ENCODE results near the gene HNRNPD. TPM values are rescaled to one million over a fixed set of nuclear protein-coding genes. Genes with fewer than 3 reads are reported as not detected.
"Not testable (repeated sequence)": the region's sequence is repeated elsewhere in the genome, so short reads cannot be mapped to it uniquely, and the experiment has no call there.

HNRNPD gene
- total RNA-seq, 1 donor, result 86.4 TPM

DNA sequence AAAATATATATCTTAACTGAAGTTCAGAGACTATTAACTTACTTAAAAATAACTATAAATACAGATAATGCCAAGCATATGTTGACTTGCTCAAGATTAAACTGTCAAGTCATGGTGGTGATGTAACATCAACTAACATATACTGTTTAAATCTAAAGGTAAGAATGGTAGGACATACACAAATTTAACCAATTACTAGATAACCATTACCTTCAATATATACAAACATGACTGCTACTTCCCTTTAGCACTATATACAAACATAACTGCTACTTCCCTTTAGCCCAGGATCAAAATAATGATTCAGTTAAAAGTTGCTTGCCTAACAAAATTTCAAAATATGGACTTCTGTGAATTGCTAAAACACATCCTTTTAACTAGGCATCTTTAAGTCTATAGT lies 14.9 kb downstream of the HNRNPD start:
- Histone ChIP-seq H3K9me3 (ENCODE audit: low read depth, low read length) (no peaks in the 10 kb centered on the region), H3K4me1 (ENCODE audit: insufficient read depth, low read length) (peaks cover 51% of the 10 kb centered on the region), H3K27me3 (ENCODE audit: insufficient read depth, low read length) (no peaks in the 10 kb centered on the region), H3K4me3 (ENCODE audit: low read length) (no peak overlapping the region)

DNA sequence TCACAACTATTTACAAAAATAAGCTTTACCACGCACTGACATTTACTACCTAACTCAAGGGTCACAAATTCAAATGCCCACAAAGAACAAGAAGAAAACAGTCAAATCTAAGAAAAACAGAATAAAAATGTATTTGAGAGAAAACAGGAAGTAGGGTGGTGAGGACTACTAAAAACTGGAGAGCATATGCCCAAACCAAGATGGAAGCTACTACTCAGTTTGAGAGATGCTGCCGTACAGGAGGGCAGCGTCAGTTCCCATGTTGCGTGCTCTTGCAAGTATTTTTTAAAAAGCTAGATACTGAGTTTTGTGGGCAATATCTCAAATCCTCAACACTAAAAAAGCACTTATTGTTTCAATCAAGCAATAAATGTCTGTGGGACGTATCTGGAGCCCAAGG lies 16.2 kb downstream of the HNRNPD start:
- Histone ChIP-seq H3K27me3 (ENCODE audit: insufficient read depth, low read length) (no peaks in the 10 kb centered on the region), H3K4me1 (ENCODE audit: insufficient read depth, low read length) (peaks cover 40% of the 10 kb centered on the region), H3K4me3 (ENCODE audit: low read length) (no peak overlapping the region), H3K9me3 (ENCODE audit: low read depth, low read length) (no peaks in the 10 kb centered on the region)

DNA sequence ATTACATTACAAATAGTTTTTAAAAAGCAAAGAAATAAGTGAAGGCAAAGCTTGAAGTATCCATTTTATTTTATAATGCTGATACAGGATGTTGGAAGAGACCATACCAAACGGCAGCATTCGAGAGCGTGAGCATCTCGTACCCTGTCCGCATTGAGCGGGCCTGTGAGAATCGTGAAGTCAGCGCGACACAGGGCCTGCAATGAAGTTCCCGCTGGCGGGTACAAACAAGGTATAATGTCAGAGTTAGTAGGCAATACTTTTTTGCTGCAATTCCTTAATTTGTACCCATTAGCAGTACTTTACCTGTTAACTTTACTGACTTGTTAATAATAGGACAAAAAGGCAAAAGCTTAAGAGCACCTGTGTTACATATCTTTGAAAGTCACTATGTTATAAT lies 19.0 kb downstream of the HNRNPD start:
- Histone ChIP-seq H3K9me3 (ENCODE audit: low read depth, low read length) (no peaks in the 10 kb centered on the region), H3K4me1 (ENCODE audit: insufficient read depth, low read length) (peaks cover 19% of the 10 kb centered on the region), H3K4me3 (ENCODE audit: low read length) (no peak overlapping the region), H3K27me3 (ENCODE audit: insufficient read depth, low read length) (no peaks in the 10 kb centered on the region)

DNA sequence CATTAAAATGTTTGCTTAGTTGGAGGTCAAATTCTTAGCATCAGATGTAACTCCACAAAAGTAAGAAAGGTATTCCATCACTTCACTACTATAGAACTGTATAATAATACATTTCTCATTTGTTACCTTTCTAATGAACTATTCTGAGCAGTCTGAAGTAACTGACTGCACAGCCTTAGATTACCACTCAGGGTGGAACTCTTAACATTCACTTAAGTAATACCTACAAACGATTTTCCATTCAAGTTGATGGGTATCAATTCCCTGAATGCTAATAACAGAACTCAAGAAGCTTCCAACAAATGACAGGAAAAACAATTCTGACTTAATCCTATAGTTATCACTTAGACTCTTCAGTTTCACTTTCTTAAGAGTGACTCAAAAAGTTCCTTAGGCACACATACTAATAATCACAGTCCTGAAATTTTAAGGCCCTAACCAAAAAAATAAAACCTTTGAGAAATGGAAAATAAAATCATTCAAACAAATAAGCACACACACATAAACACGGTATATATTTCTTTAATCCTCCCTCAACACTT lies 20.9 kb downstream of the HNRNPD start:
- Histone ChIP-seq H3K9me3 (ENCODE audit: low read depth, low read length) (no peaks in the 10 kb centered on the region), H3K27me3 (ENCODE audit: insufficient read depth, low read length) (no peaks in the 10 kb centered on the region), H3K4me1 (ENCODE audit: insufficient read depth, low read length) (peaks cover 4% of the 10 kb centered on the region), H3K4me3 (ENCODE audit: low read length) (no peak overlapping the region)

DNA sequence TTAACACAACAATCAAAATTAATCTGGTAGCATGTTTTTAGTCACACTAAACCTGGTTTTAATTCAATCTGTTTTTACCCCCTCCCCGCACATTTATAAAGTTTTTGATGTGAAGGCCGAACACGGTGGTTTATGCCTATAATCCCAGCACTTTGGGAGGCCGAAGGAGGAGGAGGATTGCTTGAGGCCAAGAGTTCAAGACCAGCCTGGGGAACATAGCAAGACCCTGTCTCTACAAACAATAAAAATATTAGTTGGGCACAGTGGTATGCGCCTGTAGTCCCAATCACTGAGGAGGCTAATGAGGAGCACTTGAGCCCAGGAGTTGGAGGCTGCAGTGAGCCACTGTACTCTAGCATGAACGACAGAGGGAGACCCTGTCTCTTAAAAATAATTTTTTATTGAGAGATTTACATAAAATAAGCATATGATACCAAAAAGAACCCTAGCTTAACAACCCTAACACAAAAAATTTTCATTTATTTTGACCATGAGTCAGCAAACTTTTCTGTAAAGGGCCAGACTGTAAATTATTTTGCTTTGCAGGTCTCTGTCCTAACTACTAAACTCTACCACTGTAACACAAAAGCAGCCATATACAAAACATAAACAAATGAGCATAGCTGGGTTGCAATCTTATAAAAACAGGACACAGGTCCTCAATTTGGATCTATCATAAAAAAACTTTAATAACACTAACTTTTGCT lies 21.5 kb downstream of the HNRNPD start:
- Histone ChIP-seq H3K9me3 (ENCODE audit: low read depth, low read length) (no peaks in the 10 kb centered on the region), H3K4me1 (ENCODE audit: insufficient read depth, low read length) (no peaks in the 10 kb centered on the region), H3K27me3 (ENCODE audit: insufficient read depth, low read length) (no peaks in the 10 kb centered on the region), H3K4me3 (ENCODE audit: low read length) (no peak overlapping the region)

DNA sequence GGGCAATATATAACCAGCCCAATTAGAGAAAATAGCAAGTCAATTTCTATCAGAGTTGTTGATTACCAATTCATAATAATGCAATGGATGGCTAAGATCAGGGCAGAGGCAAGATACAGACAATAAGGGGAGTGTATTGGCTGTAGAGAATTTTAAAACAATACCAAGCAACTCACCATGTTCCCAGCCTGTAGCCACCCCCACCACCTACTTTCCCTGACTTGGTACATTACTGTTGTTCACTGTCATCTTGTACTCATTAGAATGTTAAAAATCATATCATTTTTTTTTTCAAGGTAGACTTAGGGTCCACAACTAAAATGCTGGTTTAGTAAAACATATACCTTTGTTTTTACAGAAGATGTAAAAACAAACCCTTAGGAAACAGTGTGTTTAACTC lies 27.7 kb downstream of the HNRNPD start:
- H3K9me3 ChIP-seq (ENCODE audit: low read depth, low read length), result no peaks in the 10 kb centered on the region
- no peaks in the 10 kb centered on the region for H3K4me1 ChIP-seq (ENCODE audit: insufficient read depth, low read length)
- no peaks in the 10 kb centered on the region for H3K27me3 ChIP-seq (ENCODE audit: insufficient read depth, low read length)
- no peak overlapping the region for H3K4me3 ChIP-seq (ENCODE audit: low read length)

DNA sequence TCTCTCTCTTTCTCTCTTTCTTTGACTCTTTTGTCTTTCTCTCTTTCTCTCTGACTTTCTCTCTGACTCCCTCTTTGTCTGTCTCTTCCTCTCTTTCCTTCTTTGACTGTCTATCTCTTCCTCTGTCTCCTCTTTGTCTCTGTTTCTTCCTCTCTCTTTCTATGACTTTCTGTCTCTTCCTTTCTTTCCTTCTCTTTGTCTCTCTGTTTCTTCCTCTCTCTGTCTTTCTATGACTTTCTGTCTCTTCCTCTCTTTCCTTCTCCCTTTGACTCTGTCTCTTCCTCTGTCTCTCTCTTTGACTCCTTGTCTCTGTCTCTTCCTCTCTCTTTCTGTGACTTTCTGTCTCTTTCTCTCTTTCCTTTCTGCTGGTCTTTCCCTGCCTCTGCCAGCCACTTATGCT lies 38.7 kb downstream of the HNRNPD start:
- no peaks in the 10 kb centered on the region for H3K9me3 ChIP-seq (ENCODE audit: low read depth, low read length)
- H3K4me1 ChIP-seq (ENCODE audit: insufficient read depth, low read length), result no peaks in the 10 kb centered on the region
- H3K4me3 ChIP-seq (ENCODE audit: low read length), result no peak overlapping the region
- H3K27me3 ChIP-seq (ENCODE audit: insufficient read depth, low read length), result no peaks in the 10 kb centered on the region

DNA sequence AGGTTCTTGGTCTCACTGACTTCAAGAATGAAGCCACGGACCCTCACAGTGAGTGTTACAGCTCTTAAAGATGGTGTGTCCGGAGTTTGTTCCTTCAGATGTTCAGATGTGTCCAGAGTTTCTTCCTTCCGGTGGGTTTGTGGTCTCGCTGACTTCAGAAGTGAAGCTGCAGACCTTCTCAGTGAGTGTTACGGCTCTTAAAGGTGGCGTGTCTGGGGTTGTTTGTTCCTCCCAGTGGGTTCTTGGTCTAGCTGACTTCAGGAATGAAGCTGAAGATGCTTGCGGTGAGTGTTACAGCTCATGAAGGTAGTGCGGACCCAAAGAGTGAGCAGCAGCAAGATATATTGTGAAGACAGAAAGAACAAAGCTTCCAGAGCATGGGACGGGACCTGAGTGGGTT lies 40.1 kb downstream of the HNRNPD start:
- H3K4me1 ChIP-seq (ENCODE audit: insufficient read depth, low read length); H3K9me3 ChIP-seq (ENCODE audit: low read depth, low read length); H3K4me3 ChIP-seq (ENCODE audit: low read length); H3K27me3 ChIP-seq (ENCODE audit: insufficient read depth, low read length): not testable (repeated sequence)

DNA sequence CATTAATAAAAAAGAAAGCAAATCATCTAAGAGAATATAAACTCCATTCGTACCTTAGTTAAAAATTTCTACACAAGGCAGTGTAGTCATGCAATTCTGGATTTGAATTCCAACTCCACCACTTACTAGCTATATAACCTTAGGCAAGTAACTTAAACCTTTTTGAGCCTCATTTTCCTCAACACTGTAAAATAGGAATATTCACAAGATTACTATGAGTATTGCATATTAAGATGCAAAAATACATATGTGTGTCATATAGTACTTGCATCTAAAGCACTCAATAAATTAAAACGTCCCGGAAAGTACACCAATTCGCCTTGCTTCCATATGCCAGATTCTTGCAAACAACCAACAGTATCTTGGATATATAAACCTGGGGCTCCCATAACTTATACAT lies 42.0 kb downstream of the HNRNPD start:
- H3K4me1 ChIP-seq (ENCODE audit: insufficient read depth, low read length), result no peaks in the 10 kb centered on the region
- H3K4me3 ChIP-seq (ENCODE audit: low read length), result no peak overlapping the region
- H3K9me3 ChIP-seq (ENCODE audit: low read depth, low read length), result no peaks in the 10 kb centered on the region
- H3K27me3 ChIP-seq (ENCODE audit: insufficient read depth, low read length), result no peaks in the 10 kb centered on the region

DNA sequence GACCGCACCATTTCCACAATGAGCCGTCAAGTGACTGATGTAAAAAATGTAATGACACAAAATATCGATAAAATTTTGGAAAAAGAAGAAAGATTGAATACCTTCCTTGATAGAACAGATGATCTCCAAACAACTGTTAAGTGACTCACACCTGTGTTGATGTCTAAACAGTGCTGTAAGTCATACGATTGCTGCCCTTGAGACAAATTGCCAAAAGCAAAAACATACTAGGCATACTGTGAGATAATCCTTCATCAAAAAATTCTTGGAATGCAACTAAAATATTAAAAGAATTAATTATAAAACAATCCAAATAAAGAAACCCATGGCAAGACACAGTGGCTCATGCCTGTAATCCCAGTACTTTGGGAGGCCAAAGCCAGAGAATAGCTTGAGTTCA lies 53.4 kb downstream of the HNRNPD start:
- Histone ChIP-seq H3K27me3 (ENCODE audit: insufficient read depth, low read length) (no peaks in the 10 kb centered on the region), H3K4me3 (ENCODE audit: low read length) (no peak overlapping the region), H3K4me1 (ENCODE audit: insufficient read depth, low read length) (peaks cover 3% of the 10 kb centered on the region), H3K9me3 (ENCODE audit: low read depth, low read length) (no peaks in the 10 kb centered on the region)

DNA sequence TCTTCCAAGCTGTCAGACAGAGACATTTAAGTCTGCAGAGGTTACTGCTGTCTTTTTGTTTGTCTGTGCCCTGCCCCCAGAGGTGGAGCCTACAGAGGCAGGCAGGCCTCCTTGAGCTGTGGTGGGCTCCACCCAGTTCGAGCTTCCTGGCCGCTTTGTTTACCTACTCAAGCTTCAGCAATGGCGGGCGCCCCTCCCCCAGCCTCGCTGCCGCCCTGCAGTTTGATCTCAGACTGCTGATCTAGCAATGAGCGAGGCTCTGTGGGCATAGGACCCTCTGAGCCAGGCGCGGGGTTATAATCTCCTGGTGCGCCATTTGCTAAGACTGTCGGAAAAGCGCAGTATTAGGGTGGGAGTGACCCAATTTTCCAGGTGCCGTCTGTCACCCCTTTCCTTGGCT lies 70.7 kb downstream of the HNRNPD start:
- H3K4me3 ChIP-seq (ENCODE audit: low read length); H3K27me3 ChIP-seq (ENCODE audit: insufficient read depth, low read length); H3K9me3 ChIP-seq (ENCODE audit: low read depth, low read length); H3K4me1 ChIP-seq (ENCODE audit: insufficient read depth, low read length): not testable (repeated sequence)

Other genes starting within 250 kb of the HNRNPD start
- 425 TPM for gene HNRNPDL, start 56.5 kb upstream of the HNRNPD start, total RNA-seq
- 22.9 TPM for gene ENOPH1, start 56.6 kb upstream of the HNRNPD start, total RNA-seq
- 0.21 TPM for gene TMEM150C, start 188.0 kb upstream of the HNRNPD start, total RNA-seq